ENCODE data around the gene SLCO3A1.

The SLCO3A1 gene

GRCh38 chr15:91881569-91882297, 28.2 kb downstream of the SLCO3A1 start:
- Histone ChIP-seq H3K27ac (ENCODE audit: low read length) (no peak overlapping the region), H3K9ac (ENCODE audit: low read length) (no peak overlapping the region), H3K79me2 (ENCODE audit: low read length) (no peaks in the 10 kb centered on the region), H3K4me2 (ENCODE audit: low read length) (no peak overlapping the region), H3K36me3 (replicated peaks; ENCODE audit: low read depth, low read length) (no peaks in the 10 kb centered on the region), H2AFZ (ENCODE audit: low read depth, low read length) (no peak overlapping the region), H3K9me3 (ENCODE audit: insufficient read depth, low read length) (no peaks in the 10 kb centered on the region), H3K4me3 (ENCODE audit: low read length) (no peak overlapping the region), H4K20me1 (ENCODE audit: insufficient read depth, low read length) (no peaks in the 10 kb centered on the region), H3K4me1 (ENCODE audit: low read length) (no peaks in the 10 kb centered on the region), H3K27me3 (ENCODE audit: low read depth, low read length) (peaks cover 13% of the 10 kb centered on the region)
- TF ChIP-seq, protein P1, sequence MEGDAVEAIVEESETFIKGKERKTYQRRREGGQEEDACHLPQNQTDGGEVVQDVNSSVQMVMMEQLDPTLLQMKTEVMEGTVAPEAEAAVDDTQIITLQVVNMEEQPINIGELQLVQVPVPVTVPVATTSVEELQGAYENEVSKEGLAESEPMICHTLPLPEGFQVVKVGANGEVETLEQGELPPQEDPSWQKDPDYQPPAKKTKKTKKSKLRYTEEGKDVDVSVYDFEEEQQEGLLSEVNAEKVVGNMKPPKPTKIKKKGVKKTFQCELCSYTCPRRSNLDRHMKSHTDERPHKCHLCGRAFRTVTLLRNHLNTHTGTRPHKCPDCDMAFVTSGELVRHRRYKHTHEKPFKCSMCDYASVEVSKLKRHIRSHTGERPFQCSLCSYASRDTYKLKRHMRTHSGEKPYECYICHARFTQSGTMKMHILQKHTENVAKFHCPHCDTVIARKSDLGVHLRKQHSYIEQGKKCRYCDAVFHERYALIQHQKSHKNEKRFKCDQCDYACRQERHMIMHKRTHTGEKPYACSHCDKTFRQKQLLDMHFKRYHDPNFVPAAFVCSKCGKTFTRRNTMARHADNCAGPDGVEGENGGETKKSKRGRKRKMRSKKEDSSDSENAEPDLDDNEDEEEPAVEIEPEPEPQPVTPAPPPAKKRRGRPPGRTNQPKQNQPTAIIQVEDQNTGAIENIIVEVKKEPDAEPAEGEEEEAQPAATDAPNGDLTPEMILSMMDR (IDR thresholded peaks at IDR 0.05; ENCODE audit: low read depth, low read length), result no peak
- no peak for TF ChIP-seq EZH2phosphoT487 (IDR thresholded peaks at IDR 0.05; ENCODE audit: low read depth)

- Histone ChIP-seq H3K4me3 (ENCODE audit: low read length) (no peak overlapping the region), H3K4me2 (ENCODE audit: low read length) (no peak overlapping the region), H3K9ac (ENCODE audit: low read length) (no peak overlapping the region), H3K27me3 (ENCODE audit: low read depth, low read length) (peaks cover 13% of the 10 kb centered on the region), H3K4me1 (ENCODE audit: low read length) (no peaks in the 10 kb centered on the region), H3K79me2 (ENCODE audit: low read length) (no peaks in the 10 kb centered on the region), H4K20me1 (ENCODE audit: insufficient read depth, low read length) (no peaks in the 10 kb centered on the region), H2AFZ (ENCODE audit: low read depth, low read length) (no peak overlapping the region), H3K36me3 (replicated peaks; ENCODE audit: low read depth, low read length) (no peaks in the 10 kb centered on the region), H3K27ac (ENCODE audit: low read length) (no peak overlapping the region), H3K9me3 (ENCODE audit: insufficient read depth, low read length) (no peaks in the 10 kb centered on the region)
- no peak for TF ChIP-seq EZH2phosphoT487 (IDR thresholded peaks at IDR 0.05; ENCODE audit: low read depth)
- TF ChIP-seq, protein P1 (IDR thresholded peaks at IDR 0.05; ENCODE audit: low read depth, low read length), result no peak
Observed at GRCh38 chr15:91882858-91883586, 29.5 kb downstream of the SLCO3A1 start.

DNA sequence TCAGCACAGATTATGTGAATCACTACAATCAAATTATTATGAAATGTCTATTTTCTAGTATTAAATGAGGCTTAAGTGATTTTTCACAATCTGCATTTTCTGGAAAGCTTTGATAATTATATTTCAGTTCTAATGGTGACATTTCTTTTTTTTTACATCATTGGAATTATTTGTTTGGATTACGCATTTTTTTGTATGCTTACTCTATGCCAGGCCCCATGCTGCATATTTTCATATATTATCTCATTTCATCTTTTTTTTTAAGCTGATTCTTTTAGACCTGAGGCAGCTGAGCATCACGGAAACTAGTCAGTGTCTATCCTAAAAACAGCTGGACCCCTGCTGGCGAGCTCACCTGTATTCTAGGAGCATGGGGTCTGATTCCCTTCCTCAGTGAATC, 31.1 kb downstream of the SLCO3A1 start:
- H2AFZ ChIP-seq (ENCODE audit: low read depth, low read length), result no peak overlapping the region
- no peak overlapping the region for H3K4me2 ChIP-seq (ENCODE audit: low read length)
- no peaks in the 10 kb centered on the region for H3K79me2 ChIP-seq (ENCODE audit: low read length)

GRCh38 chr15:91885054-91885453, 31.5 kb downstream of the SLCO3A1 start:
- Histone ChIP-seq H3K4me2 (ENCODE audit: low read length) (no peak overlapping the region), H3K79me2 (ENCODE audit: low read length) (no peaks in the 10 kb centered on the region)
- TF ChIP-seq, protein P1 (IDR thresholded peaks at IDR 0.05; ENCODE audit: low read depth, low read length), result no peak
- TF ChIP-seq EZH2phosphoT487 (IDR thresholded peaks at IDR 0.05; ENCODE audit: low read depth), result no peak

More for the DNA sequence above, 31.1 kb downstream of the SLCO3A1 start:
- H4K20me1 ChIP-seq (ENCODE audit: insufficient read depth, low read length), result no peaks in the 10 kb centered on the region
- no peak overlapping the region for H3K9ac ChIP-seq (ENCODE audit: low read length)
- TF ChIP-seq EZH2phosphoT487 (IDR thresholded peaks at IDR 0.05; ENCODE audit: low read depth), result no peak
- TF ChIP-seq, protein P1 (IDR thresholded peaks at IDR 0.05; ENCODE audit: low read depth, low read length), result no peak
- no peaks in the 10 kb centered on the region for H3K4me1 ChIP-seq (ENCODE audit: low read length)
- H3K4me3 ChIP-seq (ENCODE audit: low read length), result no peak overlapping the region
- H3K27me3 ChIP-seq (ENCODE audit: low read depth, low read length), result peaks cover 11% of the 10 kb centered on the region
- H3K9me3 ChIP-seq (ENCODE audit: insufficient read depth, low read length), result no peaks in the 10 kb centered on the region
- H3K36me3 ChIP-seq (replicated peaks; ENCODE audit: low read depth, low read length), result no peaks in the 10 kb centered on the region
- no peak overlapping the region for H3K27ac ChIP-seq (ENCODE audit: low read length)

More at GRCh38 chr15:91885054-91885453, 31.5 kb downstream of the SLCO3A1 start:
- Histone ChIP-seq H3K4me1 (ENCODE audit: low read length) (no peaks in the 10 kb centered on the region), H2AFZ (ENCODE audit: low read depth, low read length) (no peak overlapping the region), H3K4me3 (ENCODE audit: low read length) (no peak overlapping the region), H3K36me3 (replicated peaks; ENCODE audit: low read depth, low read length) (no peaks in the 10 kb centered on the region), H3K9me3 (ENCODE audit: insufficient read depth, low read length) (no peaks in the 10 kb centered on the region), H3K9ac (ENCODE audit: low read length) (no peak overlapping the region), H4K20me1 (ENCODE audit: insufficient read depth, low read length) (no peaks in the 10 kb centered on the region), H3K27ac (ENCODE audit: low read length) (no peak overlapping the region), H3K27me3 (ENCODE audit: low read depth, low read length) (peaks cover 9% of the 10 kb centered on the region; the same call in 1 of the 2 replicates)
